GM12878 (cell line): ENCODE measurements around the gene SPATA3. TPM values are rescaled to one million over a fixed set of nuclear protein-coding genes. Genes with fewer than 3 reads are reported as not detected.

Experiments
- ATAC-seq: fragments of 200-7000 bp; cut with Tn5 transposase; 3 replicates; pipeline ENCODE4 v1.9.1; 2020; ENCODE audit warnings: mild to moderate bottlenecking, moderate library complexity
- BruUV-seq: library from RNA; stranded (reverse); fragments of 400-500 nt; replicated peaks from 2 replicates; lab custom pipeline; 2021; lab: Mats Ljungman, UMichigan
- CTCF ChIA-PET: fragments of 300-600 bp; sonication (Branson Sonifier 250); formaldehyde crosslinking; extraction: SDS; loops from one replicate; lab custom pipeline; 2021; ENCODE audit warnings: inconsistent platforms; lab: Yijun Ruan, JAX
- POLR2A ChIA-PET: fragments of 350-600 bp; formaldehyde crosslinking; extraction: SDS; loops from one replicate; lab custom pipeline; 2021; ENCODE audit warnings: inconsistent platforms; lab: Charles Lee
- RAD21 ChIA-PET: fragments of 300-600 bp; sonication (Branson Sonifier 250); formaldehyde crosslinking; loops from one replicate; lab custom pipeline; 2023; ENCODE audit warnings: antibody characterized with exemption; ENCODE audit not compliant: unreplicated experiment; lab: Charles Lee
- SMC1A ChIA-PET: fragments of 300-600 bp; sonication (Branson Sonifier 250); formaldehyde crosslinking; loops from one replicate; lab custom pipeline; 2023; ENCODE audit not compliant: unreplicated experiment, uncharacterized antibody; lab: Charles Lee
- DNase-seq: peaks from one replicate; pipeline ENCODE4 v3.0.0-alpha.2; 2011; ENCODE audit warnings: low read depth, low spot score
- FAIRE-seq: peaks from 3 replicates; lab custom pipeline; 2011; peaks lifted over from hg19 to GRCh38; lab: Jason Lieb, UNC
- H2AFZ ChIP-seq: 2 replicates; pipeline ENCODE4 v1.6.0; 2011; ENCODE audit warnings: low read depth, low read length, control low read depth; ENCODE audit not compliant: control insufficient read depth
- H3K27ac ChIP-seq: 2 replicates; pipeline ENCODE4 v1.5.1; 2011; ENCODE audit warnings: control low read depth; ENCODE audit not compliant: control insufficient read depth, insufficient read depth
- H3K27me3 ChIP-seq, 2 experiments: replicated peaks in 1 of 2; 2 replicates each; pipeline versions ENCODE4 v1.6.0 to v1.6.1; 2011; ENCODE audit warnings: low read length in 1 of 2; ENCODE audit not compliant: control insufficient read depth in 2 of 2, insufficient read depth in 2 of 2
- H3K36me3 ChIP-seq, 2 experiments: 2 replicates each; pipeline ENCODE4 v1.5.1; 2011; ENCODE audit warnings: low read length in 1 of 2; ENCODE audit not compliant: control insufficient read depth in 2 of 2, insufficient read depth in 2 of 2
- H3K4me1 ChIP-seq: 2 replicates; pipeline ENCODE4 v1.6.1; 2011; ENCODE audit warnings: mild to moderate bottlenecking, low read length, moderate library complexity, mixed read lengths; ENCODE audit not compliant: control insufficient read depth, insufficient read depth
- H3K4me2 ChIP-seq: 2 replicates; pipeline ENCODE4 v1.6.0; 2011; ENCODE audit warnings: control low read depth; ENCODE audit not compliant: control insufficient read depth, insufficient read depth
- H3K4me3 ChIP-seq: fragments of 200-600 bp; sonication (generic); 2 replicates; pipeline ENCODE4 v1.5.1; 2016
- H3K79me2 ChIP-seq: 2 replicates; pipeline ENCODE4 v1.6.0; 2011; ENCODE audit warnings: low read length; ENCODE audit not compliant: control insufficient read depth, insufficient read depth
- H3K9ac ChIP-seq: 2 replicates; pipeline ENCODE4 v1.8.0; 2011; ENCODE audit warnings: low read length, control low read depth, mixed read lengths; ENCODE audit not compliant: control insufficient read depth, insufficient read depth
- H3K9me3 ChIP-seq: replicated peaks from 3 replicates; pipeline ENCODE4 v1.5.1; 2011; ENCODE audit warnings: mild to moderate bottlenecking, low read length; ENCODE audit not compliant: control insufficient read depth, insufficient read depth
- H4K20me1 ChIP-seq: 2 replicates; pipeline ENCODE4 v1.6.0; 2011; ENCODE audit not compliant: control insufficient read depth, insufficient read depth
- CBX3 ChIP-seq: fragments of 200-600 bp; sonication (generic); IDR thresholded peaks from 2 replicates; pipeline ENCODE4 v1.6.1; 2016; ENCODE audit warnings: low read depth, borderline replicate concordance
- CBX5 ChIP-seq: sonication (generic); IDR thresholded peaks from 2 replicates; pipeline ENCODE4 v1.6.1; 2016; ENCODE audit warnings: low read depth, moderate library complexity, mild to moderate bottlenecking, inconsistent platforms
- HDGF ChIP-seq: fragments of 450-650 bp; IDR thresholded peaks from 2 replicates; pipeline ENCODE4 v1.6.1; 2016; ENCODE audit warnings: antibody characterized with exemption
- NFYA ChIP-seq: IDR thresholded peaks from 2 replicates; pipeline ENCODE4 v1.6.1; 2011; ENCODE audit warnings: low read depth, mild to moderate bottlenecking, low read length, improper control_type of control experiment, borderline replicate concordance
- RELA ChIP-seq: fragments of 450-650 bp; IDR thresholded peaks from 2 replicates; pipeline ENCODE4 v1.8.0; 2014; ENCODE audit warnings: borderline replicate concordance; ENCODE audit not compliant: partially characterized antibody
- TCF3 ChIP-seq: IDR thresholded peaks from 2 replicates; pipeline ENCODE4 v1.6.1; 2012; ENCODE audit warnings: low read depth, mild to moderate bottlenecking, low read length, borderline replicate concordance; ENCODE audit not compliant: insufficient read depth
- USF1 ChIP-seq: IDR thresholded peaks from 2 replicates; pipeline ENCODE4 v1.6.1; 2011; ENCODE audit warnings: borderline replicate concordance, low read depth, mild to moderate bottlenecking, moderate library complexity, mixed read lengths, low read length; ENCODE audit not compliant: insufficient read depth; ENCODE audit errors: extremely low read length
- ZNF687 ChIP-seq: fragments of 450-650 bp; IDR thresholded peaks from 2 replicates; pipeline ENCODE4 v1.6.1; 2017; ENCODE audit warnings: mild to moderate bottlenecking, moderate library complexity
- WGBS: methylation state at CpG from one replicate; pipeline ENCODE4 v1.1.6; 2016; ENCODE audit warnings: low lambda C conversion rate; ENCODE audit not compliant: insufficient replicate concordance, insufficient coverage; ENCODE audit errors: missing lambda C conversion rate; 5-methylcytosine and 5-hydroxymethylcytosine counted together
- in situ Hi-C: fragments of 300-500 bp; cut with MboI; formaldehyde crosslinking; loops from 9 replicates; pipeline ENCODE4 v1.14.3; 2018; ENCODE audit warnings: mixed read lengths
- intact Hi-C: fragments of 100-400 bp; cut with micrococcal nuclease; formaldehyde crosslinking; loops from one replicate; pipeline ENCODE4 v1.14.2; 2022; ENCODE audit not compliant: unreplicated experiment
- polyA plus RNA-seq, 11 experiments: library from polyadenylated mRNA; depleted of rRNA in 4 of 11; unstranded in 6 of 11; stranded (reverse) in 5 of 11; fragments of >200 nt; fragmentation: Nextera tagmentation in 4 of 11; fragmentation: Illumina TruSeq in 1 of 11; extraction: Ambion mirVana in 4 of 11; extraction: Trizol in 1 of 11; gene quantifications; 1 replicate in 1 of 11; 2 replicates in 10 of 11; pipeline versions ENCODE4 v1.2.1 to v1.2.3, GENCODE V29; 2011 to 2016; ENCODE audit warnings: inconsistent platforms in 2 of 11, missing spikeins in 2 of 11, low read depth in 1 of 11
- total RNA-seq, 4 experiments: library from RNA; depleted of rRNA in 3 of 4; stranded (reverse); fragments of >200 nt in 3 of 4; fragmentation: Illumina TruSeq in 1 of 4; extraction: Trizol in 1 of 4; gene quantifications; 2 replicates each; pipeline versions ENCODE4 v1.2.1 to v1.2.3, GENCODE V29; 2013 to 2021
- TF ChIP-seq, protein P1 (sequence below): IDR thresholded peaks from 2 replicates; pipeline ENCODE4 v1.6.1; 2011; ENCODE audit warnings: borderline replicate concordance, low read depth, mild to moderate bottlenecking, moderate library complexity, low read length; ENCODE audit not compliant: insufficient read depth, poor library complexity, severe bottlenecking

Gene SPATA3
- total and polyA plus RNA-seq, 10 of the 15 experiments (the other 5 are each of a cell fraction or from before 2014, with no cell fraction given) = not detected

DNA sequence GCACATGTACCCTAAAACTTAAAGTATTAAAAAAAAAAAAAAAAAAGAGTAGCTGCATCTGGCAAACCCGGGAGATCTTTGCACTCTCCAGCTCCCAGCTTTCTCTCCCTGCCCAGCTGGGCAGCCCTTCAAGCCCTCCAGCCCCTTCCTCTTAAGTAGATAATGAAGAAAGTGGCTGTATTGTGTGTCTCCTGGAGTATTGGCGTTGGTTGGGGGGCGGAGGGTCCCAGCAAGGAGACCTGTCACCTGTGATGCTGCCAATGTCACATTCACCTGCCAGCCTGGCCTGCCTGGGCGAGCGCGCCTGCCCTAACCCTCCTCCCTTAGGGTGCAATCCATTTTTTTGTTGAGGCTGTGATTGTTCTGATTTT, 43.4 kb downstream of the SPATA3 start:
- TF ChIP-seq RELA (no peak), TCF3 (no peak)
- Histone ChIP-seq H3K9ac (no peak overlapping the region), H3K36me3 (no peaks in the 10 kb centered on the region), H3K27ac (no peak overlapping the region), H4K20me1 (no peaks in the 10 kb centered on the region), H3K4me2 (no peak overlapping the region), H3K4me3 (no peak overlapping the region), H2AFZ (no peak overlapping the region), H3K27me3 (peaks cover 12 to 14% of the 10 kb centered on the region in 2 experiments), H3K9me3 (no peaks in the 10 kb centered on the region), H3K79me2 (no peaks in the 10 kb centered on the region), H3K4me1 (peaks cover 2% of the 10 kb centered on the region; the same call in 1 of the 2 replicates)
- intact Hi-C loops = no loop called here
- FAIRE-seq (no peak), DNase-seq (no peak), ATAC-seq (no peak)
- CTCF ChIA-PET = interaction anchor here (2.2 kb wide), 1 partner anchor 14 kb away, joined by 12 read pairs; no protein-coding TSS in a partner anchor
- BruUV-seq = no TSS peak
- SMC1A ChIA-PET = no interaction called here
- in situ Hi-C loops = no loop called here
- 72% methylated on average over 6 of the region's 6 CpGs for WGBS
- POLR2A ChIA-PET = no interaction called here
- RAD21 ChIA-PET = interaction anchor here (1.0 kb wide), 1 partner anchor 53 kb away, joined by 3 read pairs; no protein-coding TSS in a partner anchor

DNA sequence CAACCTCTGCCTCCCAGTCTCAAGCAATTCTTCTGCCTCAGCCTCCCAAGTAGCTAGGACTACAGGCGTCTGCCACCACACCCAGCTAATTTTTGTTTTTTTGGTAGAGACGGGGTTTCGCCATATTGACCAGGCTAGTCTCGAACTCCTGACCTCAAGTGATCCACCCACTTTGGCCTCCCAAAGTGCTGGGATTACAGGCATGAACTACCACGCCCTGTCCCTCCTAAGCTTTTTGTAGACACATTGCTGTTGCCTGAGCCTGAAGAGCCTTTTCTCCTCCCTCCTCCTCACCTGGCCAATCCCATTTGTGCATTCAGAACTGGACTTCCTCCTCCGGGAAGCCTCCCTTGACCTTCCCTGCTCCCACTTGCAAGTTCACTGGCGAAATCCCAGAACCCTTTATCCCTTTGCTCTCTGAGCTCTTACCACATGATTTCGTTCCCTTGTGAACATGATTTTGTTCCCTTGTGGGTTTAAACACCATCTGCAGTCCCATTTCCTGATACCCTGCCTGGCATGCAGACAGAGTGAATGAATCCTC, 44.0 kb downstream of the SPATA3 start:
- BruUV-seq = no TSS peak
- Histone ChIP-seq H3K27me3 (peaks cover 12 to 14% of the 10 kb centered on the region in 2 experiments; a peak in 3 of 4 replicates), H3K9me3 (no peaks in the 10 kb centered on the region), H3K79me2 (no peaks in the 10 kb centered on the region), H3K4me2 (no peak overlapping the region), H3K36me3 (no peaks in the 10 kb centered on the region), H3K4me3 (no peak overlapping the region), H4K20me1 (no peaks in the 10 kb centered on the region), H3K4me1 (no peaks in the 10 kb centered on the region), H3K27ac (no peak overlapping the region), H3K9ac (no peak overlapping the region), H2AFZ (no peak overlapping the region)
- ChIA-PET POLR2A (no interaction called here), SMC1A (no interaction called here), CTCF (interaction anchor here (1.0 to 2.2 kb wide), 2 partner anchors 9 to 13 kb away, joined by 3 to 12 read pairs; no protein-coding TSS in a partner anchor), RAD21 (no interaction called here)
- intact Hi-C loops = no loop called here
- in situ Hi-C loops = no loop called here
- ATAC-seq (no peak), FAIRE-seq (no peak), DNase-seq (no peak)
- 41% methylated on average over 8 of the region's 8 CpGs for WGBS
- TF ChIP-seq ZNF687 (no peak), CBX5 (no peak), HDGF (no peak), CBX3 (no peak), USF1 (no peak), NFYA (no peak)
- TF ChIP-seq, protein P1, sequence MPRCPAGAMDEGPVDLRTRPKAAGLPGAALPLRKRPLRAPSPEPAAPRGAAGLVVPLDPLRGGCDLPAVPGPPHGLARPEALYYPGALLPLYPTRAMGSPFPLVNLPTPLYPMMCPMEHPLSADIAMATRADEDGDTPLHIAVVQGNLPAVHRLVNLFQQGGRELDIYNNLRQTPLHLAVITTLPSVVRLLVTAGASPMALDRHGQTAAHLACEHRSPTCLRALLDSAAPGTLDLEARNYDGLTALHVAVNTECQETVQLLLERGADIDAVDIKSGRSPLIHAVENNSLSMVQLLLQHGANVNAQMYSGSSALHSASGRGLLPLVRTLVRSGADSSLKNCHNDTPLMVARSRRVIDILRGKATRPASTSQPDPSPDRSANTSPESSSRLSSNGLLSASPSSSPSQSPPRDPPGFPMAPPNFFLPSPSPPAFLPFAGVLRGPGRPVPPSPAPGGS = no peak
